Middle frontal gyrus (tissue), 1 donor: Measurements from ENCODE around the gene GAREM2.
"Not testable (repeated sequence)": the region's sequence is repeated elsewhere in the genome, so short reads cannot be mapped to it uniquely, and the experiment has no call there.

ENCODE experiments used
- DNase-seq: peaks from one replicate; pipeline ENCODE4 v3.0.0-alpha.2; 2015; ENCODE audit warnings: low spot score; ENCODE audit errors: extremely low spot score

GAREM2 gene

DNA sequence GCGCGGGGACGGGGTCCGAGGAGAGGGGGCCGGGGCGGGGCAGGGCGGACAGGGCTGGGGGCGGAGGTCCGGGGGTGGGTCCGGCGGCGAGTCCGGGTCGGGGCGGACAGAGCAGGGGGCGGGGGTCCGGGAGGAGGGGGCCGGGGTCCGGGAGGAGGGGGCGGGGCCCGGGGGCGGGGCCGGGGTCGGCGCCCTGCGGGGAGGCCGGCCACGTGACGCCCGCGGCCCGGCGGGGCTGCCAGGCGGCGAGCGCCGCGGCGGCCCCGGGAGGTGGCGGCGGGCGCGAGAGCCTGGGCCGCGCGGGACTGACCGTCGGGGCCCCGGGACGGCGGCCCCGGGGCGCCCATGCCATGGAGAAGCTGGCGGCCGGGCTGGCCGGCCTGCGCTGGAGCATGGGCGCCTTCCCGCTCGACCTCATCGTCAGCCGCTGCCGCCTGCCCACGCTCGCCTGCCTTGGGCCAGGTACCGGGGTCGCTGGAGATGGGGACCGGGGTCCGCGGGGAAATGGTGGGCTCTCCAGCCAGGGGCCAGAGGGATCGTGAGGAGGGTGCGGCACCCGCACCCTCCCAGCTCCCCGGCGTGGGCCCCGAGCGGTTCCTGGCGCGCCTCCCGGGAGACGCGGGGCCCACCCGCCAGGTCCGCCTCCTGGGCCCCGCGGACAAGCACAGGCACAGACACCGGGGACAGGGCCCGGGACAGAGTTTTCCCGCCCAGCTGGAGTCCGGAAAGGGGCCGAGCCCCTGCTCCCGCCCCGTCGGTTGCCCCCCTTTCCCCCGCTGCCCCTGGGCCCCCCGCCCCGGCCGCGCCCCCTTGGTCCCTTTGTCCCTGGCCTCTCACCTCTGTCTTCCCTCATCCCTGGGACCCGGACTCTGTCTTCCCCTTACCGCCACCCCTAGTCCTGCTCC lies at the start of gene GAREM2:
Gene GAREM2, plus strand, starts transcription at position 218 of the 905 bp plus-strand sequence. Its CDS starts 133 bp downstream, at position 351.
- DNase-seq, result no peak

DNA sequence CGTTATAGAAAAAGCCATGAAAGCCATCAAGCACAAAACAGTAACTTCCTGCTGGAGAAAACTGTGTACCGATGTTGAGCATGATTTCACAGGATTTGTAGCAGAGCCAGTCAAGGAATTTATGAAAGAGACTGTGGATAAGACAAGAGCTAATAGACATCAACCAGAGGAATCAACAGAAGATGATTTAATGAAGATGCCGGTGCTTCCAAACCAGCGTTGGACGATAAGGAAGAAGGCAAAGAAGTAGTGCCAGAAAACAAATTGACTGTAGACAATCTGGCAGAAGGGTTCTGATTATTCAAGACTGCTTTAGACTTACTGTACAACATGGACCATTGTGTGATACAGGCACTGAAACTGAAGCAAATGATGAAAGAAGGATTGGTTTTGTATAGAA lies 49.5 kb upstream of the GAREM2 start:
- DNase-seq, result no peak

DNA sequence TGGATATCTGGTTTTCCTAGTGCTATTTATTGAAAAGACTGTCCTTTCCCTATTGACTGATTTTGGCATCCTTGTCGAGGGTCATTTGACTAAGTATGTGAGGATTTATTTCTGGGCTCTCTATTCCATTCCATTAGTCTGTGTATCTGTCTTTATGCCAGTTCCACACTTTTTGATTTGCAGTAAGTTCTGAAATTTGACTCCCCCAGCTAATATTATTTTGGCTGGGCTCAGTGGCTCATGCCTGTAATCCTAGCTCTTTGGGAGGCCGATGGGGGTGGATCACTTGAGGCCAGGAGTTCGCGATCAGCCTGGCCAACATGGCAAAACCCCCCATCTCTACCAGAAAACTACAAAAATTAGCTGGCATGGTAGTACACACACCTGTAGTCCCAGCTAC lies 46.8 kb upstream of the GAREM2 start:
- DNase-seq, result no peak

DNA sequence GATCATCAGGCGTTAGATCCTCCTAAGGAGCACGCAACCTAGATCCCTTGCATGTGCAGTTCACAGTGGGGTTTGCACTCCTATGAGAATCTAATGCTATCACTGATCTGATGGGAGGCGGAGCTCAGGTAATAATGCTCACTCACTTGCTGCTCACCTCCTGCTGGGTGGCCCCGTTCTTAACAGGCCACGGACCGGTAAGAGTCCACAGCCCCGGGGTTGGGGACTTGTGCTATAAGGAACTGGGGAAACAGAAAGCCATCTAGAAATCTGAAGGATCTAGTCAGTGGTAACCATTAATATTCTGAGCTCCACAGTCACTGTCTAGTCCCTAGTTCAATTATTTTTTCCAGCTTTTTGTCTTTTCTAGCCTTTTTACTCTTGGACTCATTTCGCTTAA lies 44.7 kb upstream of the GAREM2 start:
- DNase-seq, result no peak

DNA sequence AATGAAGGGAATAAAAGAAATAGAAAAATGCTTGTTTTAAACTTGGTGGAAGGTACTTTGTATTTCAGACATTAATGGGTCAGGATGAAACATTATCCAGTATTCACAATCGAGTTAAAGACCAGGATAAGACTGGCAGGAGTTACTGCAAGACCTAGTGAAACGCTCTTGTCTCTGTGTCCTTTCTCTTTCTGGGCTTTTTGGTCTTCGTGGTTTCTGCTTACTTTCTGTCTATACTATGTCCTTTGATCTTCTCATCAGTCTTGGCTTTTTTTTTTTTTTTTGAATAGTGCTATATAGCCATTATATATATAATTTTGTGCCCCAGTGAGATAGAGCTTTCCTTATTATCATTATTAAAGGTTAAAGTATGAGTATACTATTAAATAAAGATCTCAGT lies 42.1 kb upstream of the GAREM2 start:
- no peak for DNase-seq

DNA sequence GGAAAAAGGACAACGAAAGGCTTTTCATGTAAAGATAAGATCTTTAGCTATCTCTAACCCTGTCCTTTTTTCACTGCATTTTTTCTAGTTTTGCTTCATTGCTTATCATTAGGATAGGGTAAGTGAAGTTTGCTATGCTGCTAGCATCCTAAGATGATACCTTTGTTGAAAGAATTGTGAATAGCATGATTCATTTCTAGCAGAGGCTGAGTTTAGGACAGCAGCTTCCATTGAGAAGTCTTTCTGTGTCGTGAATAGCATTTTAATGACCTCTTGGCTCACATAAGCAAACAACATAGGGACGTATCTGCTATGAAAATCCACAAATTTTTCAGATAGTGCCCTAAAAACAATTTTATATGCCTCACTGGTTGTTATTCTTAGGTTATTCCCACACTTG lies 36.4 kb upstream of the GAREM2 start:
- peak; percentile 51 for DNase-seq

DNA sequence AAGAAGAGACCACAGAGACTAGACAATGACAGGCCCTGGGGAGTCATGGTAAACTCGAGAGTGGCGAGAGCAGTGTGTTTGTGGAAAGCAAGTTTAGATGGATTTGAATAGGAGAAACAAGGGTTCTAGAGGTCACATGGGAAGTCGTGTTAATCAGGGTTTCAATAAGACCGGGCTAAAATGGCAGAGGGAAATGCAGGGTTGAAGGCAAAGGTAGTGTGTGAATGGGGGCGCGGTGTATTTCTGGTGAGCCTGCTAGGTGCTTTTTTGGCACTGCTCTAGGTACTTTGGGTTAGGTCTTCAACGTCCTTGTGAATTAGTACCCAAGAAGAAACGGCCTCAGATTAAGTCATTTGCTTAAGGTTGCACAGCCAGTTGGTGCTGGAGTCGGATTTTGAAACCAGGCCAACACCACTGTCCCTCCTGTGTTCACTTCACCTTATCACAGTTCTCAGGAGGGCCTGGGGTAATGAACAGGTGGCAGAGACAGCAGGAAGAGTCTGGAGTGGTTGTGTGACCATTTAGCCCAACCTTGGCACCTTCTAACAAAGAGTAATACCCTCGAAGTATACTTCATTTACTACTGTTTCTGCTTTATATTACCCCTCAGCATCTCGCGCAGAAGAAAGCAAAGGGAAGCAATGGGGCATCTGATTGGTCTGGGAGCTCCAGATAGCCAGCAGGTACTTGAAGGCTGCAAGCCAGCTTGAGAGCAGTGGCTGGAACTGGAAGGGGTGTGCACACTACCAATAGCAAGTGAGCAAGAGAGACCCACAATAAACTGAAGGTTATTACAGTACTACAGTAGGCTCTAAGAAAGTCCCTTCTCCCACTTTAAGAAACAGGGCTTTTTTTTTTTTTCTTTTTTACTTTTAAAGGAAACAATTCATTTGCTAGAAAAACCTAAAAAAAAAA lies 33.4 kb upstream of the GAREM2 start:
- no peak for DNase-seq

DNA sequence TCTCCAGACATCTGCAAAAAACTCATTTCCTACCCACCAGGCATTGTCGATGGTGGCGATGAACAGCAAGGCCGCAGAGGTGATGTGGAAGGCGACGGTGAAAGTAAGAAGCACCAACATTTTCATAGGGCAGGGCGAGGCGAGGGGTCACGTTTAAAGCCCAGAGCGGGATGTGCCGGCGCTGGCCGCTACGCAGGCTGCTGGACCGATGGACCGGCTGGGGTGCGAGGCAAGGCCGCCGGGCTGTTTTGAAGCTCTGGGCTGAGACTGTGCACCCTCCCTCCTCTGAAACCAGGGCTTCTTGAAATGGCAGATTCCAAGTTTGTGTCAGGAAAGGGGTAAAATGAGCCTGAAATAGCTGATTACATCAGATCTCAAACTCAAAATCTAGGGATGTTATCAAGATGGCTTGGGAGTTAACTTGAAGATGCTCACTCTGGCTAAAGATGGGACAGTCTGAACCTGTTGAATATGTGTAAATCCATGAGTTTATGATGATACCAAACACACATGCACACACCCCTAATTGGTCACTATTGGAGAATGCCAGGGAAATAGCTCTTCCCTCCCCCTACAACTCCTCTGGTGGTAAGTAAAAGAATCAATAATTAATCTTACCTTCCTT lies 31.6 kb upstream of the GAREM2 start:
- DNase-seq, result no peak

DNA sequence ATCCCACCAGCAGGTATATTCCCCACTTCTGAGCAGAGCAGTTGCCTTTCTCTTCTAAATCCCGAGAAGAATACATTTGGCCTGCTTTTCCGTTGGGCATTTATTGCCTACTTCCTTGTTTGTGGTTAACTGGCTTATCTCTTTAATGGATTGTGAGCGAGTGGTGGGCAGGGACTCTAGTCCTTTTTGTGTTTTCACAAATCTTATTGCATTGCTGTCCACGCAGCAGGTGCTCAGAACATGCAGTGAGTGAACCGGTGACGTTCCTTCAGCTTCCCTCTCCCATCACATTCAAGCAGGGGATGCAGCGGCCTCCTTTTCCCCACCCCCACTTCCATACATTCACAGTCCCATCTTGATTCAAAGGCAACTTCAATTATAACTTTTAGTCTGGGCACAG lies 28.9 kb upstream of the GAREM2 start:
- DNase-seq, result no peak

DNA sequence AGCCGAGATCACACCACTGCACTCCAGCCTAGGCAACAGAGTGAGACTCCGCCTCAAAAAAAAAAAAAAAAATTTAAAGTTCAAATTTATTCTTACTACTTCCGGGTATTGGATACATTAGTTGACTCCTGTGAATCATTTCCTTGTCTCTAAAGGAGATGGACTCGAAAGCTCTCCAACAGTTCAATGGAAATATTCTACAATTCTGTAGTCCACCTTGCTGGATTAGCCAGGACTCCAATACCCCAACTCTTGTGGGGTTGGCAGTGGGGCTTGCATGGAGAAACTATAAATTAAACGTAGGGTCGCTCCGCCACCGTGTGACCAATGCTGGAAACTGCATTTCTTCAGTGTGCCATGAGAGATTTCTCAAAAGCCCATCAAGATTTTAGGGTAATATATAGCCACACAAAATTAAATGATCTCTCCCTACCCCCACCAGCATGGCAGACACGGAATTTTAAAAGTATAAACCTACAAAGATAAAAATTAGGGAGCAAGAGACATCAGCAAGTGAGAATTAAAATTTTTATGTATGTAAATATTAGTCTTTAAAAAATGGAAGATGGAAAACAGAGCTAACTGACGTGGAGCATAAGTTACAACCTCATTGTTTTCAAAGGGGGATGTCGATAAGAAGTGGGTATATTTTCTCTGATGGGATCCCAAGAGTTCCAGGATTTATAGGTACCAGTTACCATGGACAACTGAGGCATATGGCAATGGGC lies 27.8 kb upstream of the GAREM2 start:
- DNase-seq, result peak; percentile 50

DNA sequence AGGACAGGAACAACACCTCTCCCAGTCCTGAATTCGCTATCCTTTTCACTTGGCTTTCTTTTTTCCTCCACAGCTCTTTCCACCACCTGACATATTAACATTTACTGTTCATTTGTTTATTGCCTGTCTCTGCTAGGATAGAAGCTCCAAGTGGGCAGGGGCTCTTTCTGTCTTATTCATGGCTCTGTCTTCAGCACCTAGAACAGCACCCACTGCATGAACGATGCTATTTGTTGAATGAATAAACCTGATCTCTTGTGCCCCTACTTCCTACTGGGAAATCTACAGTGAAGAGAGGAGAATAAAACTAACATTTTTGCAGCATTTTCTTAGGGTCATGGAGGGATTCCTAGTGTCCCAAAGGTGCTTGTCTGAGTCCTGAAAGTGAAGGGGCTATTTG lies 24.4 kb upstream of the GAREM2 start:
- no peak for DNase-seq

DNA sequence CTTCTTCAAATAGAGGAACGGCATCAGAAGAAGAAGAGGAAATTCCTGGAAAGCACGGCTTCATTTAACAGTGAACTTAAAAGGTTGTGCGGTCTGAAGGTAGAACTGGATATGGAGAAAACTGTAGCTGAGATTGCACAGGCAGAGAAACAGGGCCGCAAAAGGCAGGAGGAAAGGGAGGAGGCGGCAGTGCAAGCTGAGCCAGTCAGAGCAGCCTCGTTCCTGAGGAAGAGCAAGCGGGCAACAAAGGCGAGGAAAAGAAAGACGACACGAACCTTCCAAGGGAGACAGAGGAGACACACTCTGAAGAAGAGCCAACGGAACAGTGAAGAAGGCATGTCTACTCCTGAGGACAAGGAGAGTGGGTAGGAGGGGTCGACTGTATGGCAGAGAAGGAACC lies 22.6 kb upstream of the GAREM2 start:
- DNase-seq, result no peak

DNA sequence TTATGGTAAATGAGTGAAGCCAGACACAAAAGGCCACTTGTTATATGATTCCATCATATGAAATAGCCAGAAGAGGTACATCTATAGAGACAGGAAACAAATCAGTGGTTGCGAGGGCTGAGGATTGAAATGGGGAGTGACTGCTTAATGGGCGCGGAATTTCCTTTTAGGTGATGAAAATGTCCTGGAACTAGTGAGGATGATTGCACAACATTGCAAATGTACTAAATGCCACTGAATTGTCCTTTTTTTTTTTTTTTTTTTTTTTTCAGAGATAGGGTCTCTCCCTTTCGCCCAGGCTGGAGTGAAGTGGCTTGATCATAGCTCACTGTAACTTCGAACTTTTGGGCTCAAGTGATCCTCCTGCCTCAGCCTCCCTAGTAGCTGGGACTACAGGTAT lies 15.3 kb upstream of the GAREM2 start:
- no peak for DNase-seq

DNA sequence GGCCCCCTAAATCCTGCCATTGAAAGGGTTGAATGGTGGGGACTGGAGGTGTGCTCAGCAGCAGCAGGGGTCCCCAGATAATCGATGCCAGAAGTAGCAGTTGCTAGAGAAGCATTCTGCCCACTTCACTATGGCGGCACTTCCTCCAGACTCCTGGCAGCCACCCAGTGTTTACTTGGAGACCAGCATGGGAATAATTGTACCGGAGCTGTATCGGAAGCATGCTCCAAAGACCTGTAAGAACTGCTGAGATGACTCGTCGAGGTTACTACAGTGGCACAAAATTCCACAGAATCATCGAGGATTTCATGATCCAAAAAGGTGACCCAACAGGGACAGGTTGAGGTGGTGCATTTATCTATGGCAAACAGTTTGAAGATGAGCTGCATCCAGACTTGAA lies 11.0 kb upstream of the GAREM2 start:
- DNase-seq, result no peak

DNA sequence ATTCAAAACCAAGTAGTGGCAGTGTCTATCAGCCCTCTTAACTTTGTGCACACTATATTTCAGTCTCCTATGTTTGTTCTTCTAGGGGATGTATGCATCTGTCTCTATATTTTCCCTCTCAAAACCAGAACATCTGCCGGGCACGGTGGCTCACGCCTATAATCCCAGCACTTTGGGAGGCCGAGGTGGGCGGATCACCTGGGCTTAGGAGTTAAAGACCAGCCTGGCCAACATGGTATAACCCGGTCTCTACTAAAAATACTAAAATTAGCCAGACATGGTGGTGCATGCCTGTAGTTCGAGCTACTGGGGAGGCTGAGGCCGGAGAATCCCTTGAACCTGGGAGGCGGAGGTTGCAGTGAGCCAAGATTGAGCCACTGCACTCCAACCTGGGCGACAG lies 9.9 kb upstream of the GAREM2 start:
- DNase-seq, result no peak

DNA sequence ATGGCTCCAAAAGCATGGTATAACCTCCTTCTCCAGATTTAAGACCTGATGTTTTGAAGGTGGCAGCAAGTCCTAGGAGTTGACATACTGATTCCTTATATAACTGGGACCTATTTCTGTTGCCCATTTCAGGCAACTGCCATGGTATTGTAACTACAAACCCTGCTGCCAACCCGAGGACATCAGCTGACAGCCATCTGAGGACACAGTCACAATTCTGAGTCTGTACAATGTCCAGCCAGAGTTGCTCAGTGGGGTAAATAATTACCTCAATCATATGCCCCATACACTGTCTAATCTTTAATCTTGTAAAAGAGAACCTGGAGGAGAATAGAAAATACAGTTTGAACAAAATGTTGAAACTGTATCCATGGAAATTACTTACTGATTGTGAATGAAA lies 8.7 kb upstream of the GAREM2 start:
- DNase-seq, result no peak

DNA sequence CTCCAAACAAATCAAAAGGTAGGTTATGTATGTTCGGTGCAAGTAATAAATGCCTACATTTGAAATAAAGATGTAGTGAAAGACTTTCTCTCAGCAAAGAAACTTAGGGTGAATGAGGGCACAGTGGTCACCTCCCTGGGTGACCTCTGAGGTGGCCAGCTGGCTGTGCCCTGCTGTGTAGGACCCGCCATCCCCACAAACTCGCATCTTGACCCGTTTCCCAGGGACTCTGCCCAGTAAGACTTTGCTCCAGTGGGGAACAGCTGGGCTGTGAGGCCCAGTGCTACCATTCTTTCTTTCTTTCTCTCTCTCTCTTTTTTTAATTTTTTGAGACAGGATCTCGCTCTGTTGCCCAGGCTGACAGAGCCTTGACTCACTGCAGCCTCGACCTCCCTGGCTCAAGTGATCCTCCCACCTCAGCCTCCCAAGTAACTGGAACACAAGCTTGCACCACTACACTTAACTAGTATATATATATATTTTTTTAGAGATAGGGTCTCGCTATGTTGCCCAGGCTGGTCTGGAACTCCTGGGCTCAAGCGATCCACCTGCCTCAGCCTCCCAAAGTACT lies 8.2 kb upstream of the GAREM2 start:
- DNase-seq, result no peak

DNA sequence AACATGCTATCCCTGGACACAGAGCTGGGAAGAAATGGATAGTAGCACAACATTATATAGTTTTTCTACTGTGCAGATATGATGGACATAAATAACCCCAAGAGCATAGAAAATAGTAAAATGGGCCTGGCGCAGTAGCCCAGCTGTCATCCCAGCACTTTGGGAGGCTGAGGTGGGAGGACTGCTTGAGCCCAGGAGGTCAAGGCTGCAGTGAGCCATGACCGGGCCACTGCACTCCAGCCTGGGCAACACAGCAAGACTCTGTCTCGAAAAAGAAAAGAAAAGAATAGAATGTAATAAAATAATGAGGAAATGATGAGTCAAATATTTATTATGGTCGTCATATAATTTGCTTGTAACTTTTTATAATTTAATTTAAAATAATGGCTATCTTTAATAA lies 7.5 kb upstream of the GAREM2 start:
- DNase-seq, result no peak

DNA sequence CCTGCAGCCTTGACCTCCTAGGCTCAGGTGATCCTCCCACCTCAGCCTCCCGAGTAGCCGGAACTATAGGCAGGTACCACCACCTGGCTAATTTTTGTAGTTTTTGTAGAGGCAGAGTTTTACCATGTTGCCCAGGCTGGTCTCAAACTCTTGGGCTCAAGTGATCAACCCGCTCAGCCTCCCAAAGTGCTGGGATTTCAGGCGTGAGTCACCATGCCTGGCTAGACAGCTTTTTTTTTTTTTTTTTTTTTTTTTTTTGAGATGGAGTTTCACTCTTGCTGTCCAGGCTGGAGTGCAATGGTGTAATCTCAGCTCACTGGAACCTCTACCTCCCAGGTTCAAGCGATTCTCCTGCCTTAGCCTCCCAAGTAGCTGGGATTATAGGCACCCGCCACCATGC lies 6.3 kb upstream of the GAREM2 start:
- not testable (repeated sequence) for DNase-seq

DNA sequence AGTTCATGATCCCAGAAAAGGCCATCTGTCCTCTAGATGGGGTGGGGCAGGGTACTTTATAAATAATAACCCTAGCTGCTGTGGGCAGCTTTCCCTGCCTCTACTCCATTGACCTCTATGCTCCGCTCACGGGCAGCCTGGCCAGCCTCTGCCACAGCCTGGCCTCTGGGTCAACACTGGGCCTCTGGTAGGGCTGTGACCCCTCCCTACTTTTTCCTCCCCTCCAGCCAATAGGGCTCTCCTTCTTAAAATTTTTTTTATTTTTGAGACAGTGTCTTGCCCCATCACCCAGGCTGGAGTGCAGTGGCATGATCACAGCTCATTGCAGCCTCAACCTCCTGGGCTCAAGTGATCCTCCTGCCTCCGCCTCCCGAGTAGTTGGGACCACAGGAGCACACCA lies 4.1 kb upstream of the GAREM2 start:
- no peak for DNase-seq

DNA sequence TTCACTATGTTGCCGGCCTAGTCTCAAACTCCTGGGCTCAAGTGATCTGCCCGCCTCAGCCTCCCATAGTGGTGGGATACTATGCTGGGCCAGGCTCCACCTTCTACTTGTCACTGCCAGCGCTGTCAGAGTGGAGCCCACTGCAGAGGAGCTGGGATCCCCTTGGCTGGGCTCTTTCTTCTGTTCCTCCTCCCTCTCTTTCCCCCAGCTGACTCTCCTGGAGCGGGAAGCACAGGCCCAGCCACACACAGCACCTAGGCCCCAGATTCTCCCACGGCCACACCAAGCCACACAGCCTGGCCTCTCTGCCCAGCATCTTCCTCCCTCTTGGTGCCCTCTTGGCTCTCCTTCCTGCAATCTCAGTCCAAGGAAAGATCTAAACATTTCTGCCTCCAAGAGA lies 3.7 kb upstream of the GAREM2 start:
- DNase-seq, result no peak
